ENCODE results near the gene SPINT2. TPM values are rescaled to one million over a fixed set of nuclear protein-coding genes. Genes with fewer than 3 reads are reported as not detected.

SPINT2 gene
- total and polyA plus RNA-seq, 2 of the 13 experiments (the other 11 are each of a cell fraction or from before 2014, with no cell fraction given) = 0.31 to 0.77 TPM

DNA sequence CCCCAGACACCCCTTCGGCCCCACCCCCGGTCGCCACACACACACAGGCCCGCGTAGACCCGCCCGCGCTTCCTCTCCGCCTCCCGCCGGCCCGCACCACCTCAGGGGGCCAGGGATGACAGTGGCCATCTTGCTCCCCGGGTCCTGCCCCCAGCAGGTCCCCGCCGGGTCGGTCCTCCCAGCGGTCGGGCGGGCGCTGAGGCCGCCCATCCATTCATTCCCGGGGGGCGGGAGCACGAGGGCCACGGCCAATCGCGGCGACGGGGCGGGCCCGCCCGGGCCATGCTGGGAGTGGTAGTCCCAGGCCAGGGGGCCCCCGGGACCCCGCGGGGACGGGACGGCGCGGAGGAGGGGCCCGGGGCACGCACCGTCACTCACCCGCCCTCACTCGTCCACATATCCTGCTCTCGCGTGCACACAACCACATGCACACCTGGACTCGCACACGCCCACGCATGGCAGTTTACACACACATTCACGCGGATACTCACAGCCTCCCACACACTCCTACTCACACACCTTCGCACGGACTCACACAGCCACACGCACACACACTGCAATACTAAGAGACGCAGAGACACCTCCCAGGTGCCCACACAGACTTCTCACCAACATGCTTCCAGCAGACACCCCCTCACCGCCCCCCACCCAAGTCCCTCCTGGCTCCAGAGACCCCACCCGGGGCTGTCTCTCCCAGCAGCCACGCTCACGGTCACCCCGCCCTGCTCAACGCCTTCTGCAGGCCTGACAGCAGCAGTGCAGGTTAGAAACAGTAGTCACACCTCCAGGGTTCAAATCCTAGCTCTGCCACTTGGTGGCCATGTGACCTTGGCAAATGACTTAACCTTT lies 40.1 kb upstream of the SPINT2 start, which contains the start of gene DPF1 (continued):
- peak; percentile 69; the same call in 1 of the 3 replicates for TF ChIP-seq MXI1 (IDR thresholded peaks at IDR 0.05; ENCODE audit: borderline replicate concordance, low read depth, low read length)
- TF ChIP-seq, protein P1, sequence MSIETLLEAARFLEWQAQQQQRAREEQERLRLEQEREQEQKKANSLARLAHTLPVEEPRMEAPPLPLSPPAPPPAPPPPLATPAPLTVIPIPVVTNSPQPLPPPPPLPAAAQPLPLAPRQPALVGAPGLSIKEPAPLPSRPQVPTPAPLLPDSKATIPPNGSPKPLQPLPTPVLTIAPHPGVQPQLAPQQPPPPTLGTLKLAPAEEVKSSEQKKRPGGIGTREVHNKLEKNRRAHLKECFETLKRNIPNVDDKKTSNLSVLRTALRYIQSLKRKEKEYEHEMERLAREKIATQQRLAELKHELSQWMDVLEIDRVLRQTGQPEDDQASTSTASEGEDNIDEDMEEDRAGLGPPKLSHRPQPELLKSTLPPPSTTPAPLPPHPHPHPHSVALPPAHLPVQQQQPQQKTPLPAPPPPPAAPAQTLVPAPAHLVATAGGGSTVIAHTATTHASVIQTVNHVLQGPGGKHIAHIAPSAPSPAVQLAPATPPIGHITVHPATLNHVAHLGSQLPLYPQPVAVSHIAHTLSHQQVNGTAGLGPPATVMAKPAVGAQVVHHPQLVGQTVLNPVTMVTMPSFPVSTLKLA (IDR thresholded peaks at IDR 0.05) = peak; percentile 40; the same call in 1 of the 2 replicates
- TF ChIP-seq, protein P2, sequence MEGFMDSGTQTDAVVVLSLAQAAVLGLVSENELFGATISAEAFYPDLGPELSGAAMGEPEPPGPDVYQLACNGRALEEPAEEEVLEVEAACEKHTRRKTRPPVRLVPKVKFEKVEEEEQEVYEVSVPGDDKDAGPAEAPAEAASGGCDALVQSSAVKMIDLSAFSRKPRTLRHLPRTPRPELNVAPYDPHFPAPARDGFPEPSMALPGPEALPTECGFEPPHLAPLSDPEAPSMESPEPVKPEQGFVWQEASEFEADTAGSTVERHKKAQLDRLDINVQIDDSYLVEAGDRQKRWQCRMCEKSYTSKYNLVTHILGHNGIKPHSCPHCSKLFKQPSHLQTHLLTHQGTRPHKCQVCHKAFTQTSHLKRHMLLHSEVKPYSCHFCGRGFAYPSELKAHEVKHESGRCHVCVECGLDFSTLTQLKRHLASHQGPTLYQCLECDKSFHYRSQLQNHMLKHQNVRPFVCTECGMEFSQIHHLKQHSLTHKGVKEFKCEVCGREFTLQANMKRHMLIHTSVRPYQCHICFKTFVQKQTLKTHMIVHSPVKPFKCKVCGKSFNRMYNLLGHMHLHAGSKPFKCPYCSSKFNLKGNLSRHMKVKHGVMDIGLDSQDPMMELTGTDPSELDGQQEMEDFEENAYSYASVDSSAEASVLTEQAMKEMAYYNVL (CRISPR knock-in tag; IDR thresholded peaks at IDR 0.05; ENCODE audit: borderline replicate concordance) = no peak; the same call in 1 of the 2 replicates
- 0 out of 2 replicates have a peak, but pooled peaks have one; percentile 34 for TF ChIP-seq MTF2 (CRISPR knock-in tag; IDR thresholded peaks at IDR 0.05; ENCODE audit: borderline replicate concordance)
- peak; percentile 93 for TF ChIP-seq ZNF143 (CRISPR knock-in tag; IDR thresholded peaks at IDR 0.05)
- TF ChIP-seq, protein P3, sequence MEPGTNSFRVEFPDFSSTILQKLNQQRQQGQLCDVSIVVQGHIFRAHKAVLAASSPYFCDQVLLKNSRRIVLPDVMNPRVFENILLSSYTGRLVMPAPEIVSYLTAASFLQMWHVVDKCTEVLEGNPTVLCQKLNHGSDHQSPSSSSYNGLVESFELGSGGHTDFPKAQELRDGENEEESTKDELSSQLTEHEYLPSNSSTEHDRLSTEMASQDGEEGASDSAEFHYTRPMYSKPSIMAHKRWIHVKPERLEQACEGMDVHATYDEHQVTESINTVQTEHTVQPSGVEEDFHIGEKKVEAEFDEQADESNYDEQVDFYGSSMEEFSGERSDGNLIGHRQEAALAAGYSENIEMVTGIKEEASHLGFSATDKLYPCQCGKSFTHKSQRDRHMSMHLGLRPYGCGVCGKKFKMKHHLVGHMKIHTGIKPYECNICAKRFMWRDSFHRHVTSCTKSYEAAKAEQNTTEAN (CRISPR knock-in tag; conservative IDR thresholded peaks at IDR 0.05) = 0 out of 2 replicates have a peak, but pooled peaks have one; percentile 60
- peak; percentile 79; the same call in 1 of the 2 replicates for TF ChIP-seq ZNF619 (CRISPR knock-in tag; IDR thresholded peaks at IDR 0.05)
- 0 out of 2 replicates have a peak, but pooled peaks have one; percentile 58 for TF ChIP-seq MAZ (IDR thresholded peaks at IDR 0.05; ENCODE audit: borderline replicate concordance, low read depth, low read length)
- peak; percentile 86 for TF ChIP-seq MAZ (CRISPR knock-in tag; IDR thresholded peaks at IDR 0.05; ENCODE audit: low read depth)
- no peak for TF ChIP-seq KDM6A (CRISPR knock-in tag; IDR thresholded peaks at IDR 0.05; ENCODE audit: low read depth)
- TF ChIP-seq SAP130 (CRISPR knock-in tag; IDR thresholded peaks at IDR 0.05; ENCODE audit: low read depth) = peak; percentile 82
- TF ChIP-seq NAIF1 (CRISPR knock-in tag; IDR thresholded peaks at IDR 0.05; ENCODE audit: borderline replicate concordance) = 0 out of 2 replicates have a peak, but pooled peaks have one; percentile 17
- no peak for TF ChIP-seq SP1 (IDR thresholded peaks at IDR 0.05)
- TF ChIP-seq SP1 (CRISPR knock-in tag; IDR thresholded peaks at IDR 0.05) = peak; percentile 98
- no peak for TF ChIP-seq SRSF9 (IDR thresholded peaks at IDR 0.05; ENCODE audit: borderline replicate concordance, insufficient read depth, low read depth, low read length, poor library complexity, severe bottlenecking)
- peak; percentile 54 for TF ChIP-seq KAT8 (CRISPR knock-in tag; IDR thresholded peaks at IDR 0.05)
- TF ChIP-seq, protein P4, sequence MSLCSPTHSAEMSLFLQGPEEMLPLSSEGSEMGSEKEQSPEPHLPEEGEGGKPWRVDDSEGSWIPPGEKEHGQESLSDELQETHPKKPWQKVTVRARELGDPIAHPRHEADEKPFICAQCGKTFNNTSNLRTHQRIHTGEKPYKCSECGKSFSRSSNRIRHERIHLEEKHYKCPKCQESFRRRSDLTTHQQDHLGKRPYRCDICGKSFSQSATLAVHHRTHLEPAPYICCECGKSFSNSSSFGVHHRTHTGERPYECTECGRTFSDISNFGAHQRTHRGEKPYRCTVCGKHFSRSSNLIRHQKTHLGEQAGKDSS (CRISPR knock-in tag; IDR thresholded peaks at IDR 0.05; ENCODE audit: borderline replicate concordance, low read depth) = peak; percentile 30; the same call in 1 of the 2 replicates
- TF ChIP-seq, protein P5, sequence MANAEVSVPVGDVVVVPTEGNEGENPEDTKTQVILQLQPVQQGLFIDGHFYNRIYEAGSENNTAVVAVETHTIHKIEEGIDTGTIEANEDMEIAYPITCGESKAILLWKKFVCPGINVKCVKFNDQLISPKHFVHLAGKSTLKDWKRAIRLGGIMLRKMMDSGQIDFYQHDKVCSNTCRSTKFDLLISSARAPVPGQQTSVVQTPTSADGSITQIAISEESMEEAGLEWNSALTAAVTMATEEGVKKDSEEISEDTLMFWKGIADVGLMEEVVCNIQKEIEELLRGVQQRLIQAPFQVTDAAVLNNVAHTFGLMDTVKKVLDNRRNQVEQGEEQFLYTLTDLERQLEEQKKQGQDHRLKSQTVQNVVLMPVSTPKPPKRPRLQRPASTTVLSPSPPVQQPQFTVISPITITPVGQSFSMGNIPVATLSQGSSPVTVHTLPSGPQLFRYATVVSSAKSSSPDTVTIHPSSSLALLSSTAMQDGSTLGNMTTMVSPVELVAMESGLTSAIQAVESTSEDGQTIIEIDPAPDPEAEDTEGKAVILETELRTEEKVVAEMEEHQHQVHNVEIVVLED (CRISPR knock-in tag; IDR thresholded peaks at IDR 0.05; ENCODE audit: borderline replicate concordance) = peak; percentile 81
- TF ChIP-seq ZNF446 (CRISPR knock-in tag; IDR thresholded peaks at IDR 0.05) = no peak
- peak; percentile 92 for TF ChIP-seq SP2 (CRISPR knock-in tag; IDR thresholded peaks at IDR 0.05)
- peak; percentile 46 for TF ChIP-seq RBM39 (IDR thresholded peaks at IDR 0.05; ENCODE audit: low read depth, low read length, poor library complexity, severe bottlenecking)
- peak; percentile 73 for TF ChIP-seq CHD2 (IDR thresholded peaks at IDR 0.05; ENCODE audit: low read depth, low read length)
